ENCODE measurements around the gene SNORC. TPM values are rescaled to one million over a fixed set of nuclear protein-coding genes. Genes with fewer than 3 reads are reported as not detected.

Gene SNORC
- total RNA-seq, 2 experiments from 2014 or later, result 0.13 to 1.4 TPM

DNA sequence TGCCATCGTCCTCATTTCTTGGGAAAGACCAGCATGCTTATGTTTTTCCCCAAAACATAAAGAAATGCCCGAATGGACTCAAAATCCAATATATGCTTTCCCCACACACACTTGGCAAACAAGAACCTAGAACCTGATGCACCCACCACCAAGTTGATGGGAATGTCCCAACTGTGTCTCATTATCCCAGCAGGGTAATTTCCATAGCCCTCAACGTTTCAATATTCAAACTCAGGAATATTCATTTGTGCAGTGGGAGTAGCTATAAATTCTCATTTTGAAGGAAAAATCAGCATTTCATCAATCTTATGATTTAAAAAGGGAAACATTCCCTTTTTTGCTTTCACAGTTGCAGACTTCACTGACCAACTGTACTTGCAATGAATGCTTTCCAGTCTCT lies 50.7 kb downstream of the SNORC start:
- Histone ChIP-seq H3K36me3 (ENCODE audit: insufficient read depth, low read length) (no peaks in the 10 kb centered on the region), H3K9me2 (ENCODE audit: insufficient read depth, low read length) (no peaks in the 10 kb centered on the region), H2AFZ (ENCODE audit: low read length) (no peak overlapping the region), H3K9me3 (ENCODE audit: low read length) (no peaks in the 10 kb centered on the region), H3K4me1 (ENCODE audit: insufficient read depth, low read length, poor library complexity, severe bottlenecking) (no peaks in the 10 kb centered on the region), H3K4me2 (ENCODE audit: low read length) (no peak overlapping the region), H3K4me3 (ENCODE audit: low read depth, low read length, poor library complexity, severe bottlenecking) (no peak overlapping the region), H3K79me2 (ENCODE audit: insufficient read depth, low read depth, low read length) (no peaks in the 10 kb centered on the region), H3K27ac (ENCODE audit: low read depth, low read length, poor library complexity, severe bottlenecking) (no peak overlapping the region), H4K20me1 (ENCODE audit: insufficient read depth, low read length) (no peaks in the 10 kb centered on the region)
- CTCF ChIA-PET (ENCODE audit: unreplicated experiment), result interaction anchor here (0.6 kb wide), 1 partner anchor 337 kb away, joined by 3 read pairs; no protein-coding TSS in a partner anchor
- no peak for DNase-seq (ENCODE audit: low spot score)
- intact Hi-C loops (cut with micrococcal nuclease; ENCODE audit: unreplicated experiment), result no loop called here
- no TSS peak for BruUV-seq (replicated peaks)
- POLR2A ChIA-PET, result interaction anchor here (0.7 kb wide), 1 partner anchor 582 kb away, joined by 3 read pairs; no protein-coding TSS in a partner anchor
- TF ChIP-seq CTCF (conservative IDR thresholded peaks at IDR 0.05; ENCODE audit: low read length) (no peak), EZH2phosphoT487 (IDR thresholded peaks at IDR 0.05; ENCODE audit: borderline replicate concordance, low read depth, low read length) (no peak)

DNA sequence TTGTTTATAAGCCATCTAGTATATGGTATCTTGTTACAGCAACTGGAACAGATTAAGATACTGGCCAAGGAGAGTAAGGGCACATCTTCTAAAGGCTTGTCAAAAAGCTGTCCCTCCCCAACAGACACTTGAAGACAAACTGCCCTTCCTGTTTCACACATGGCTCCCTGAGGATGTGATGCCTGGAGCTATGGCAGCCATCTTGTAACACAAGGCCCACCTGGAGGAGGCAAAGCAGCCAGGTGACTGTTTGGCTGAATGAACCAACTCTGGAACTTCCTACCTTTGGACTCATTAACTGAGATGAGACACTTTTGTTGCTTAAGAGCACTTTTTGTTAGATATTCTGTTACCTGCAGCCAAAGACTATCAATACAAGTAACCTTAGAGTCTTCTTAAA lies 54.4 kb downstream of the SNORC start:
- DNase-seq (ENCODE audit: low spot score), result no peak
- Histone ChIP-seq H3K79me2 (ENCODE audit: insufficient read depth, low read depth, low read length) (no peaks in the 10 kb centered on the region), H4K20me1 (ENCODE audit: insufficient read depth, low read length) (no peaks in the 10 kb centered on the region), H3K4me2 (ENCODE audit: low read length) (no peak overlapping the region), H3K9me3 (ENCODE audit: low read length) (no peaks in the 10 kb centered on the region), H3K4me3 (ENCODE audit: low read depth, low read length, poor library complexity, severe bottlenecking) (no peak overlapping the region), H3K4me1 (ENCODE audit: insufficient read depth, low read length, poor library complexity, severe bottlenecking) (no peaks in the 10 kb centered on the region), H3K36me3 (ENCODE audit: insufficient read depth, low read length) (no peaks in the 10 kb centered on the region), H3K9me2 (ENCODE audit: insufficient read depth, low read length) (no peaks in the 10 kb centered on the region), H2AFZ (ENCODE audit: low read length) (no peak overlapping the region), H3K27ac (ENCODE audit: low read depth, low read length, poor library complexity, severe bottlenecking) (no peak overlapping the region)
- POLR2A ChIA-PET, result no interaction called here
- CTCF ChIA-PET (ENCODE audit: unreplicated experiment), result no interaction called here
- TF ChIP-seq CTCF (conservative IDR thresholded peaks at IDR 0.05; ENCODE audit: low read length), result no peak
- no peak for TF ChIP-seq EZH2phosphoT487 (IDR thresholded peaks at IDR 0.05; ENCODE audit: borderline replicate concordance, low read depth, low read length)
- BruUV-seq (replicated peaks), result no TSS peak
- intact Hi-C loops (cut with micrococcal nuclease; ENCODE audit: unreplicated experiment), result no loop called here

GRCh38 chr2:232925153-232925820 lies 55.2 kb downstream of the SNORC start:
- no peak overlapping the region for H3K27ac ChIP-seq (ENCODE audit: low read depth, low read length, poor library complexity, severe bottlenecking)
- CTCF ChIA-PET (ENCODE audit: unreplicated experiment), result no interaction called here
- H2AFZ ChIP-seq (ENCODE audit: low read length), result no peak overlapping the region
- no TSS peak for BruUV-seq (replicated peaks)
- H3K4me2 ChIP-seq (ENCODE audit: low read length), result no peak overlapping the region
- H3K9me3 ChIP-seq (ENCODE audit: low read length), result no peaks in the 10 kb centered on the region
- no peak for TF ChIP-seq EZH2phosphoT487 (IDR thresholded peaks at IDR 0.05; ENCODE audit: borderline replicate concordance, low read depth, low read length)
- TF ChIP-seq CTCF (conservative IDR thresholded peaks at IDR 0.05; ENCODE audit: low read length), result no peak
- intact Hi-C loops (cut with micrococcal nuclease; ENCODE audit: unreplicated experiment), result no loop called here
- POLR2A ChIA-PET, result no interaction called here
- H3K4me1 ChIP-seq (ENCODE audit: insufficient read depth, low read length, poor library complexity, severe bottlenecking), result no peaks in the 10 kb centered on the region
- no peak overlapping the region for H3K4me3 ChIP-seq (ENCODE audit: low read depth, low read length, poor library complexity, severe bottlenecking)
- H3K9me2 ChIP-seq (ENCODE audit: insufficient read depth, low read length), result no peaks in the 10 kb centered on the region
- H3K36me3 ChIP-seq (ENCODE audit: insufficient read depth, low read length), result no peaks in the 10 kb centered on the region
- no peaks in the 10 kb centered on the region for H4K20me1 ChIP-seq (ENCODE audit: insufficient read depth, low read length)
- no peak for DNase-seq (ENCODE audit: low spot score)
- no peaks in the 10 kb centered on the region for H3K79me2 ChIP-seq (ENCODE audit: insufficient read depth, low read depth, low read length)

All from OCI-LY7 (cell line).